GM12875 (cell line): ENCODE data around the gene PCDHAC2.

ENCODE experiments used
- H3K4me3 ChIP-seq: one replicate; pipeline ENCODE4 v1.5.1; 2011; ENCODE audit warnings: low read depth, low read length, control low read depth
- CTCF ChIP-seq: IDR thresholded peaks from 2 replicates; pipeline ENCODE4 v1.5.1; 2011; ENCODE audit warnings: low read depth, mild to moderate bottlenecking, control low read depth, inconsistent platforms, low read length, moderate library complexity, borderline replicate concordance; ENCODE audit not compliant: insufficient read depth

The PCDHAC2 gene

GRCh38 chr5:140967226-140967893 lies 1.1 kb downstream of the PCDHAC2 start:
- TF ChIP-seq CTCF = no peak
- H3K4me3 ChIP-seq = no peak overlapping the region

GRCh38 chr5:140969880-140970279 lies 3.6 kb downstream of the PCDHAC2 start:
- no peak for TF ChIP-seq CTCF

GRCh38 chr5:140973550-140973949 lies 7.3 kb downstream of the PCDHAC2 start:
- H3K4me3 ChIP-seq = no peak overlapping the region
- TF ChIP-seq CTCF = no peak

More at GRCh38 chr5:140969880-140970279, 3.6 kb downstream of the PCDHAC2 start:
- no peak overlapping the region for H3K4me3 ChIP-seq

- no peak overlapping the region for H3K4me3 ChIP-seq
- no peak for TF ChIP-seq CTCF
These were observed 10.7 kb downstream of the PCDHAC2 start for GRCh38 chr5:140977003-140977402.

GRCh38 chr5:140978260-140978659 lies 12.0 kb downstream of the PCDHAC2 start:
- TF ChIP-seq CTCF = no peak
- H3K4me3 ChIP-seq = no peak overlapping the region

GRCh38 chr5:140978983-140979382 lies 12.7 kb downstream of the PCDHAC2 start:
- TF ChIP-seq CTCF = no peak
- H3K4me3 ChIP-seq = no peak overlapping the region

- H3K4me3 ChIP-seq = no peak overlapping the region
- no peak for TF ChIP-seq CTCF
These were observed 15.9 kb downstream of the PCDHAC2 start for GRCh38 chr5:140982083-140982716.
